Activated CD8-positive, alpha-beta memory T cell treated with anti-CD3 and anti-CD28 coated beads for 48 hours (primary cell): ENCODE data around the gene CTBP2.
"Not testable (repeated sequence)": the region's sequence is repeated elsewhere in the genome, so short reads cannot be mapped to it uniquely, and the experiment has no call there.

Experiments
- DNase-seq, 3 experiments: peaks; one replicate each; pipeline ENCODE4 v3.0.0-alpha.2; 2020; ENCODE audit warnings: low read depth in 2 of 3, low spot score in 2 of 3

Gene CTBP2

GRCh38 chr10:124999433-125000365 lies 160.7 kb downstream of the CTBP2 start:
- DNase-seq: no peak

GRCh38 chr10:124998624-124999291 lies 161.6 kb downstream of the CTBP2 start:
- DNase-seq: no peak

GRCh38 chr10:124997771-124998623 lies 162.4 kb downstream of the CTBP2 start:
- no peak for DNase-seq

- DNase-seq: no peak
Observed at GRCh38 chr10:124997306-124997705, 163.1 kb downstream of the CTBP2 start.

GRCh38 chr10:124996854-124997215 lies 163.5 kb downstream of the CTBP2 start:
- DNase-seq: no peak

GRCh38 chr10:124996127-124996853 lies 164.1 kb downstream of the CTBP2 start:
- no peak for DNase-seq

GRCh38 chr10:124995605-124996004 lies 164.8 kb downstream of the CTBP2 start:
- no peak for DNase-seq

- DNase-seq: no peak
Observed at GRCh38 chr10:124994573-124995473, 165.5 kb downstream of the CTBP2 start.

- no peak for DNase-seq
Observed at GRCh38 chr10:124993736-124994451, 166.5 kb downstream of the CTBP2 start.

- no peak for DNase-seq
Observed at GRCh38 chr10:124993345-124993708, 167.0 kb downstream of the CTBP2 start.

- no peak for DNase-seq
Observed at GRCh38 chr10:124992462-124993344, 167.7 kb downstream of the CTBP2 start.

GRCh38 chr10:124991835-124992234 lies 168.5 kb downstream of the CTBP2 start:
- no peak for DNase-seq

GRCh38 chr10:124990671-124991625 lies 169.4 kb downstream of the CTBP2 start:
- DNase-seq: no peak

- no peak for DNase-seq
Observed at GRCh38 chr10:124989526-124989925, 170.8 kb downstream of the CTBP2 start.

GRCh38 chr10:124988753-124989152 lies 171.6 kb downstream of the CTBP2 start:
- DNase-seq: not testable (repeated sequence)

GRCh38 chr10:124987788-124988187 lies 172.6 kb downstream of the CTBP2 start:
- no peak for DNase-seq

- no peak for DNase-seq
Observed at GRCh38 chr10:124985162-124985561, 175.2 kb downstream of the CTBP2 start.
